Measurements from ENCODE around the gene C1QTNF6. TPM values are rescaled to one million over a fixed set of nuclear protein-coding genes. Genes with fewer than 3 reads are reported as not detected.
"Not testable (repeated sequence)": the region's sequence is repeated elsewhere in the genome, so short reads cannot be mapped to it uniquely, and the experiment has no call there.

C1QTNF6 gene
- total RNA-seq (2014; rRNA removed; shearing (Covaris generic)), result 7.1 and 8.3 TPM in 2 replicates

- DNase-seq (ENCODE audit: low spot score), result peak; percentile 60
Measured at GRCh38 chr22:37187891-37188761, at the start of gene C1QTNF6. Gene C1QTNF6 (minus strand): TSS chr22:37188247. CDS start chr22:37188213, 34 bp downstream.

- DNase-seq (ENCODE audit: low spot score), result no peak
Measured at GRCh38 chr22:37235897-37236607, 48.0 kb upstream of the C1QTNF6 start.

- DNase-seq (ENCODE audit: low spot score), result no peak
Measured at GRCh38 chr22:37234736-37235711, 47.0 kb upstream of the C1QTNF6 start.

DNA sequence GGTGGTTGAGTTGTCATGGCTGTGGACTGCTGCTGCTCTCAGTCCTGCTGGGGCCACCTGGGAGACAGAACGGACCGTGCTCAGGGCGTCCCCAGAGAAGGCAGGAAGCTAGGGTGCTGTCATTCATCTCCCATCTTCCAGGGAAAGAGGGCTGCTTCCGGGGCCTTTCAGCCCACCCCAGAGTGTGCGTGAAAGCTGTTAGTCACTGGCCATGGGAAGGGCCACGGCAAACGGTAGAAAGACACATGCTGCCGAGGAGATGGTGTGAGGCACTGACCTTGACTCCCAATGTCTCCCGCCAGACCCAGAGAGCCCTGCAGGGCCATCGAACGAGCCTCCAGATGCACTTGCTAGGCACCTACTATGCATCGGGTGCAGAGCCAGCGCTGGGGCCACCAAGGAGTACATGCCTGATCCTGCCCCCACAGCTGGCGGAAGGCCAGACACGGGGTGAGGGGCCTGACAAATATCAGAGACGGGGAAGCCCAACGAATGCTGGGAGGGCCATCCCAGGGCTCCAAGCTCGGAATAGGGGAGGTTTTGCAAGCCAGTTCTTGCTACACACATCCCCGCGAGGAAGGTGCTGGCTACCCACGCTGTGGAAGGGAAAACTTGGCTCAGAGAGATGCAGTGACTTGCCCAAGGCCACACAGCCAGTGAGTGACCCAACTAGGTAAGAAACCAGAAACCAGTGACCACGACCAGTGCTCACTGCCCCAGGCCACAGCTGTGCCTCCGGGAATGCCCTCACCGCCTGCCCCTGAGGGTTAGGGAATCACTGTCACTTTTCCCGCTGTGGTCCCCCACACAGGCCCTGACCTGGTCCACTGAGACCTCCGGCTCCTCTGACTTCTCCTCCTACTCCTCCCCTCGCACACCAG lies 45.9 kb upstream of the C1QTNF6 start:
- no peak for DNase-seq (ENCODE audit: low spot score)

GRCh38 chr22:37233371-37233750 lies 45.3 kb upstream of the C1QTNF6 start:
- not testable (repeated sequence) for DNase-seq (ENCODE audit: low spot score)

DNA sequence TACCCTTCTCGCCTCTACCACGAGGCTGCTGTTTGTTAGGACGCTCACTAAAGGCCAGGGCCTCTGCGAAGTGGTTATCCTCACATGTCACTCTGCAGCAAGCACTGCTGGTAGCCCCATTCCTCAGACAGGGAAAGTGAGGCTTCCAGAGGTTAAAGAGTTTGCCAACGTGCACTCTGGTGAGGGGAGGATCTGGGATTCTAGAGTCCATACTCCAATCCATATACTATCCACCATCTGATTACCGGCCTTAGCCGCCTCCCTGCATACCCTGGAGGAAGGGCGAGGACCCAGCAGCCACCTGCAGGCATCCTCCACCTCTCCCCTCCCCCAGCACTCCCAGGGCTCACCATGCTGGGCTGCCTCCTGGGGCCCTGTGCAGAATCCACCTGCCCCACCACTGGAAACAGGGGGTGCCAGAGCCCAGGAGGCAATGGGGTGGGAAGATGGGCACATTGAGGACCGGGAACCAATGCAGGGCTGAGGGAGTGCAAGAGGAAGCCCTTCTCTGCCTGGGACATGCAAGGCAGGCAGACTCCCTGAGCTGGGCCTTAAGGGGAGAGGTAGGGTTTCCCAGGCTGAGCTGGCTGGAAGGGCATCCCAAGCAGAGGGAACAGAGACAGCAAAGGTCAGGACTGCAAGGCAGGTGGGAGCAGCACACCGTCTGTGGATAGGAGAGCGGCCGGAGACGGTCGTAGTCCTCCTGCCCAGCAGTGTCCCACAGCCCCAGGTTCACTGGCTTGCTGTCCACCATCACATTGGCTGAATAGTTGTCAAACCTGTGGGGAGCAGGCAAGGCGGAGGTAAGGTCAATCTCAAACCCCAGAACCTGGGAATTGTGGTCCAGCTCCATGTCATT lies 44.3 kb upstream of the C1QTNF6 start:
- DNase-seq (ENCODE audit: low spot score), result no peak

- DNase-seq (ENCODE audit: low spot score), result no peak
Measured at GRCh38 chr22:37231406-37232139, 43.5 kb upstream of the C1QTNF6 start.

GRCh38 chr22:37230673-37231405 lies 42.8 kb upstream of the C1QTNF6 start:
- DNase-seq (ENCODE audit: low spot score), result no peak

- DNase-seq (ENCODE audit: low spot score), result no peak
Measured at GRCh38 chr22:37229805-37230672, 42.0 kb upstream of the C1QTNF6 start.

GRCh38 chr22:37229012-37229804 lies 41.2 kb upstream of the C1QTNF6 start:
- DNase-seq (ENCODE audit: low spot score), result peak; percentile 9

DNA sequence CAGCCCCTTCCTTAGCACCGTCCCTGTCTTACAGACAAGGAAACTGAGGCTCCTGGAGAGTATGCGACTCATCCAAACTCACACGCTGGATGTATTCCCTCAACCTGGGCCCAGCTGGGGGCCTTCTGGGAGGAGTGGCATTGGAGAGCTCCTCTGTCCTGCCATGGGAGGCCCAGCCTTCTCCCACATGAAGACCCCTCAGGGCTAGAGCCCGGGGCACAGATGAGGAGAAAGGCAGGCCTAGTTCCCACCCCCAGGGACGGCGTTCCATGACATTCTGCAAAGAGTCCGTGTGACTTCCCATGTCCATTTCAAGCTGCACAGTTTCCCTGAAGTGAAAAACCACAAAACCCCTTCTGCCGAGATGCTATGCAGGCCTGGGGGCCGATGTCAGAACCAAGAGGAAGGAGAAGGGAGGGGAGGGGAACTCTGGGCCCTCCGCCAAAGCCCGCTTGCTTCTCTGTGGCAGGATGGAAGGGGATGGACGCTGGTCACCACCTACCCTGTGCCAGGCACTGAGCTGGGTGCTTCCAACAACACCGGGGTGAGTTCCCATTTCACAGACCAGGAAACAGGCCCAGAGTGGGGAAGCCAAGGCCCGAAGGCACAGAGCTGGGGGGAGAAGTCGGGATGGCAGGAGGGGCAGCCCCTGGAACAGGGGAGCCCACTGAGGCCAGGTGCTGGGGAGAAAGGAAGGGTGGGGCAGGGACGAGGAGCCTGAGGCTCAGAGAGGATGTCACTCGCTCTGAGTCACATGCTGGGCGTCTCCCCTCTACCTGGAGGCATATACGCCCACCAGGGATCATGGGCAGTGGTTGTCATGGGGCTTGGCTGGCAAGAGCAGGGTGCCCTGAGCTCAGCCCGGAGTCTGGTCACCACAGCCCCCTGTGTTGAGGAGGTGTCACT lies 40.3 kb upstream of the C1QTNF6 start:
- no peak for DNase-seq (ENCODE audit: low spot score)

DNA sequence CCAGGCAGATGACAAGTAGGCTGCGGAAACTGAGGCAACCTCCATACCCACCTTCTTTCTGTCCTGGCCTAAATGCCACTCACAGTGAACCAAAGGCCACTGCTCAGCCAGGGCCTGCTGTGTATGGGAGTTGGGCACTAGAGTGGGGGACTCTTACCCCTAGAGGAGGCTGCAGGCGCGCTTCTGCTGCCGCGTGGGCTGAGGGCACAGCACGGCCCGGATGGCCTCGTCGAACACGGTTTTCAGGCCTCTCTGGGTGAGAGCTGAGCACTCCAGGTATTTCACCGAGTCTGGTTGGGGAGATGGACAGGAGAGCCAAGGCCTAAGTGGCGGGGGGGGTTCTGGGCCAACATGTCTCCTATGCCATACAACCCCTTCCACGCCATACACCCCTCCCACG lies 38.5 kb upstream of the C1QTNF6 start:
- no peak for DNase-seq (ENCODE audit: low spot score)

- DNase-seq (ENCODE audit: low spot score), result no peak
Measured at GRCh38 chr22:37226087-37226486, 38.0 kb upstream of the C1QTNF6 start.

DNA sequence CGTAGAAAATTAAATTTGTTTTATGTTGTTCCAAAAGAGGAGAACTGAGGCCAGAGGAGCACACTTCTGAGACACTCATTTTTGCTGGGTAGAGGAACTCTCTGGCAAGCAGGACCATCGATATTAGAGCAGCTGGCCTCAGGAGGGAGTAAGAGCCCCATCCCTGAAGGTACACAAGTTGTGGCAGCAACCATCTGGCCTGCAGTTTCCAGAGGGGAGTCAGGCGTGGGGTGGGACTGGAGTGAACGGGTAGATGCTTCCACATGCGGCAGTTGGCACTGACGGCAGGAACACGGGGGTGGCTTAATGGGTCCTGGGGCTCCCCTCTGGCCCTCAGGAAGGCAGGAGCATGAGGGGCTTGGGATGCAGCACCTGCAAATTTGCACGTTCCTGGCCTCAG lies 37.4 kb upstream of the C1QTNF6 start:
- DNase-seq (ENCODE audit: low spot score), result no peak

- no peak for DNase-seq (ENCODE audit: low spot score)
Measured at GRCh38 chr22:37224757-37225420, 36.8 kb upstream of the C1QTNF6 start.

All from HT-29 (cell line).